SK-N-SH (cell line): ENCODE measurements around the gene XKR3.
"Not testable (repeated sequence)": the region's sequence is repeated elsewhere in the genome, so short reads cannot be mapped to it uniquely, and the experiment has no call there.

Source experiments
- CHD2 ChIP-seq: fragments of 150-350 bp; IDR thresholded peaks from 2 replicates; pipeline ENCODE4 v1.6.1; 2018; ENCODE audit warnings: low read length; ENCODE audit not compliant: partially characterized antibody
- ELF1 ChIP-seq: IDR thresholded peaks from 2 replicates; pipeline ENCODE4 v1.4.0; 2012
- EP300 ChIP-seq, 2 experiments: IDR thresholded peaks; 2 replicates each; pipeline versions ENCODE4 v1.4.0 to v1.6.1; 2012; ENCODE audit warnings: borderline replicate concordance in 1 of 2, low read depth in 1 of 2, low read length in 1 of 2
- EZH2phosphoT487 ChIP-seq: fragments of 200-600 bp; sonication (generic); IDR thresholded peaks from 2 replicates; pipeline ENCODE4 v1.6.1; 2017; ENCODE audit warnings: low read depth, mixed run types, mild to moderate bottlenecking, antibody characterized with exemption, moderate library complexity, borderline replicate concordance
- POLR2AphosphoS5 ChIP-seq: IDR thresholded peaks from 2 replicates; pipeline ENCODE4 v1.6.1; 2012; ENCODE audit warnings: low read depth, low read length
- RAD21 ChIP-seq: IDR thresholded peaks from 2 replicates; pipeline ENCODE4 v1.6.1; 2012; ENCODE audit warnings: mild to moderate bottlenecking, low read length
- RXRA ChIP-seq: IDR thresholded peaks from 2 replicates; pipeline ENCODE4 v1.4.0; 2012; ENCODE audit warnings: low read depth, mild to moderate bottlenecking, borderline replicate concordance
- TCF12 ChIP-seq: IDR thresholded peaks from 2 replicates; pipeline ENCODE4 v1.4.0; 2012
- YY1 ChIP-seq: IDR thresholded peaks from 2 replicates; pipeline ENCODE4 v1.4.0; 2012; ENCODE audit warnings: low read depth, mild to moderate bottlenecking
- TF ChIP-seq, protein P1 (sequence below): fragments of 200-600 bp; sonication (generic); IDR thresholded peaks from 2 replicates; pipeline ENCODE4 v1.6.1; 2017; ENCODE audit warnings: antibody characterized with exemption, mild to moderate bottlenecking, moderate library complexity
- TF ChIP-seq, protein P2 (sequence below): fragments of 150-350 bp; IDR thresholded peaks from 2 replicates; pipeline ENCODE4 v1.6.1; 2017; ENCODE audit warnings: antibody characterized with exemption, low read length, low read depth, borderline replicate concordance
- TF ChIP-seq, protein P3 (sequence below): IDR thresholded peaks from 2 replicates; pipeline ENCODE4; 2012
- TF ChIP-seq, protein P4 (sequence below): IDR thresholded peaks from 2 replicates; pipeline ENCODE4 v1.6.1; 2012; ENCODE audit warnings: mild to moderate bottlenecking, low read depth, low read length, moderate library complexity

DNA sequence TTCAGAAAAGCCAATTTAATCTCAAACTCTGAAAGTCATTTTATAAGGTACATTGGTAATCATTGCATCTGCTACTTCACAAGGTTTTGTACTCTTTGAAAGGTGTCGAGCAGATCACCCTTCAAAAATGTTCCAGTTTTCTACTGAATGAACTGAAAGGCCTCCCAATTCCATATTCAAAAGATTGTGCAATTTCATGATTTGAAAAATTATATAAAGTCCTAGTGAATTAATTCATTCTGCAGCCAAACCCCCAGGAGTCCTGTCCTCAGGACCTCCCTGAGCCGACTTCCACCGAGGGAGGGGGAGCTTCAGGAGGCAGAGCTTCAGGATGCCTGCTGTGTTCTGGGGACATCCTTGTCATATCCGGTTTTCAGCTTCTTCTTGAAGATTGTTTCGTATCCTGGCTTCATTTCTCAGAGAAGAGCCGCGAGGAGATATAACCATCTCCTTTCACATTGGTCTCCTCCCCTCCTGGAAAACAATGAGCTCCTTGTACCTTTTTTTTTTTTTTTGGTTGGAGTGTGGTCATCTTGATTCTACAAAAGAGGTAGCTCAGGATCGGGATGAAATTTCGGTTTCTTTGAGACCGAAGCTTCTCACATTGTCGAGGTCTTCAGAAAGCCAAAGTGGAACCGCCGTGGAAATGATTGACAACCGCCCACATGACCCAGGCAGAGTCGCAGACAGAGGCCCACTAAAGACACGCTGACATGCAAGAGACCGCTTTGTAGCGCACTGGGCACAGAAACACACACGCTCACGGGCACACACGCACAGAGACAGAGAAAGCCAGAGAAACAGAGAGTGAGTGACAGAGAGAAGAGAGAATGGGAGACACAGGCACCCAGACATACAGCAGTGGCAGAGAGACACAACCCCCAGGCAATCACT is 77.7 kb downstream of the XKR3 start:
- TF ChIP-seq, protein P1, sequence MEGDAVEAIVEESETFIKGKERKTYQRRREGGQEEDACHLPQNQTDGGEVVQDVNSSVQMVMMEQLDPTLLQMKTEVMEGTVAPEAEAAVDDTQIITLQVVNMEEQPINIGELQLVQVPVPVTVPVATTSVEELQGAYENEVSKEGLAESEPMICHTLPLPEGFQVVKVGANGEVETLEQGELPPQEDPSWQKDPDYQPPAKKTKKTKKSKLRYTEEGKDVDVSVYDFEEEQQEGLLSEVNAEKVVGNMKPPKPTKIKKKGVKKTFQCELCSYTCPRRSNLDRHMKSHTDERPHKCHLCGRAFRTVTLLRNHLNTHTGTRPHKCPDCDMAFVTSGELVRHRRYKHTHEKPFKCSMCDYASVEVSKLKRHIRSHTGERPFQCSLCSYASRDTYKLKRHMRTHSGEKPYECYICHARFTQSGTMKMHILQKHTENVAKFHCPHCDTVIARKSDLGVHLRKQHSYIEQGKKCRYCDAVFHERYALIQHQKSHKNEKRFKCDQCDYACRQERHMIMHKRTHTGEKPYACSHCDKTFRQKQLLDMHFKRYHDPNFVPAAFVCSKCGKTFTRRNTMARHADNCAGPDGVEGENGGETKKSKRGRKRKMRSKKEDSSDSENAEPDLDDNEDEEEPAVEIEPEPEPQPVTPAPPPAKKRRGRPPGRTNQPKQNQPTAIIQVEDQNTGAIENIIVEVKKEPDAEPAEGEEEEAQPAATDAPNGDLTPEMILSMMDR, result not testable (repeated sequence)
- TF ChIP-seq, protein P2, sequence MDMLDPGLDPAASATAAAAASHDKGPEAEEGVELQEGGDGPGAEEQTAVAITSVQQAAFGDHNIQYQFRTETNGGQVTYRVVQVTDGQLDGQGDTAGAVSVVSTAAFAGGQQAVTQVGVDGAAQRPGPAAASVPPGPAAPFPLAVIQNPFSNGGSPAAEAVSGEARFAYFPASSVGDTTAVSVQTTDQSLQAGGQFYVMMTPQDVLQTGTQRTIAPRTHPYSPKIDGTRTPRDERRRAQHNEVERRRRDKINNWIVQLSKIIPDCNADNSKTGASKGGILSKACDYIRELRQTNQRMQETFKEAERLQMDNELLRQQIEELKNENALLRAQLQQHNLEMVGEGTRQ, result not testable (repeated sequence)
- TF ChIP-seq POLR2AphosphoS5; ELF1; YY1; EZH2phosphoT487; RXRA; EP300 (IDR thresholded peaks at IDR 0.05; ENCODE audit: borderline replicate concordance in 1 of 2, low read depth in 1 of 2, low read length in 1 of 2); TCF12; RAD21; CHD2: not testable (repeated sequence)
- TF ChIP-seq, protein P3, sequence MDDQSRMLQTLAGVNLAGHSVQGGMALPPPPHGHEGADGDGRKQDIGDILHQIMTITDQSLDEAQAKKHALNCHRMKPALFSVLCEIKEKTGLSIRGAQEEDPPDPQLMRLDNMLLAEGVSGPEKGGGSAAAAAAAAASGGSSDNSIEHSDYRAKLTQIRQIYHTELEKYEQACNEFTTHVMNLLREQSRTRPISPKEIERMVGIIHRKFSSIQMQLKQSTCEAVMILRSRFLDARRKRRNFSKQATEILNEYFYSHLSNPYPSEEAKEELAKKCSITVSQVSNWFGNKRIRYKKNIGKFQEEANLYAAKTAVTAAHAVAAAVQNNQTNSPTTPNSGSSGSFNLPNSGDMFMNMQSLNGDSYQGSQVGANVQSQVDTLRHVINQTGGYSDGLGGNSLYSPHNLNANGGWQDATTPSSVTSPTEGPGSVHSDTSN, result not testable (repeated sequence)
- TF ChIP-seq, protein P4, sequence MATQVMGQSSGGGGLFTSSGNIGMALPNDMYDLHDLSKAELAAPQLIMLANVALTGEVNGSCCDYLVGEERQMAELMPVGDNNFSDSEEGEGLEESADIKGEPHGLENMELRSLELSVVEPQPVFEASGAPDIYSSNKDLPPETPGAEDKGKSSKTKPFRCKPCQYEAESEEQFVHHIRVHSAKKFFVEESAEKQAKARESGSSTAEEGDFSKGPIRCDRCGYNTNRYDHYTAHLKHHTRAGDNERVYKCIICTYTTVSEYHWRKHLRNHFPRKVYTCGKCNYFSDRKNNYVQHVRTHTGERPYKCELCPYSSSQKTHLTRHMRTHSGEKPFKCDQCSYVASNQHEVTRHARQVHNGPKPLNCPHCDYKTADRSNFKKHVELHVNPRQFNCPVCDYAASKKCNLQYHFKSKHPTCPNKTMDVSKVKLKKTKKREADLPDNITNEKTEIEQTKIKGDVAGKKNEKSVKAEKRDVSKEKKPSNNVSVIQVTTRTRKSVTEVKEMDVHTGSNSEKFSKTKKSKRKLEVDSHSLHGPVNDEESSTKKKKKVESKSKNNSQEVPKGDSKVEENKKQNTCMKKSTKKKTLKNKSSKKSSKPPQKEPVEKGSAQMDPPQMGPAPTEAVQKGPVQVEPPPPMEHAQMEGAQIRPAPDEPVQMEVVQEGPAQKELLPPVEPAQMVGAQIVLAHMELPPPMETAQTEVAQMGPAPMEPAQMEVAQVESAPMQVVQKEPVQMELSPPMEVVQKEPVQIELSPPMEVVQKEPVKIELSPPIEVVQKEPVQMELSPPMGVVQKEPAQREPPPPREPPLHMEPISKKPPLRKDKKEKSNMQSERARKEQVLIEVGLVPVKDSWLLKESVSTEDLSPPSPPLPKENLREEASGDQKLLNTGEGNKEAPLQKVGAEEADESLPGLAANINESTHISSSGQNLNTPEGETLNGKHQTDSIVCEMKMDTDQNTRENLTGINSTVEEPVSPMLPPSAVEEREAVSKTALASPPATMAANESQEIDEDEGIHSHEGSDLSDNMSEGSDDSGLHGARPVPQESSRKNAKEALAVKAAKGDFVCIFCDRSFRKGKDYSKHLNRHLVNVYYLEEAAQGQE, result not testable (repeated sequence)
